WTC11 (cell line): ENCODE results near the gene ZNF175. TPM values are rescaled to one million over a fixed set of nuclear protein-coding genes. Genes with fewer than 3 reads are reported as not detected.

Source experiments
- ATAC-seq: fragments of 200-7000 bp; cut with Tn5 transposase; 2 replicates; pipeline ENCODE4 v1.10.0; 2021; ENCODE audit warnings: mild to moderate bottlenecking, moderate library complexity
- CTCF ChIA-PET: fragments of 300-600 bp; sonication (Branson Sonifier 250); formaldehyde crosslinking; loops from one replicate; lab custom pipeline; 2021; ENCODE audit warnings: antibody characterized with exemption; lab: Charles Lee
- POLR2A ChIA-PET: fragments of 350-600 bp; sonication (Branson Sonifier 250); formaldehyde crosslinking; loops from one replicate; lab custom pipeline; 2021; ENCODE audit warnings: antibody characterized with exemption; lab: Charles Lee
- DNase-seq: peaks from one replicate; pipeline ENCODE4 v3.0.0; 2021; ENCODE audit warnings: low spot score
- H3K27ac Mint-ChIP-seq: 2 replicates; pipeline ENCODE4 v1.8.0; 2021; ENCODE audit warnings: mixed read lengths
- H3K27me3 Mint-ChIP-seq: 2 replicates; pipeline ENCODE4 v1.8.0; 2021; ENCODE audit warnings: low read depth, mild to moderate bottlenecking, moderate library complexity, mixed read lengths
- H3K36me3 Mint-ChIP-seq: 2 replicates; pipeline ENCODE4 v1.8.0; 2021; ENCODE audit warnings: mixed read lengths
- H3K4me1 Mint-ChIP-seq: 2 replicates; pipeline ENCODE4 v1.8.0; 2022; ENCODE audit warnings: mixed read lengths
- H3K4me3 Mint-ChIP-seq: 2 replicates; pipeline ENCODE4 v1.8.0; 2021; ENCODE audit warnings: mild to moderate bottlenecking, moderate library complexity, mixed read lengths
- H3K9me3 Mint-ChIP-seq: 2 replicates; pipeline ENCODE4 v1.8.0; 2021; ENCODE audit warnings: mixed read lengths
- AFF4 ChIP-seq: sonication (generic); formaldehyde crosslinking; IDR thresholded peaks from 2 replicates; pipeline ENCODE4 v1.8.1; 2023; ENCODE audit warnings: mild to moderate bottlenecking, missing genetic modification reagents, borderline replicate concordance
- ARID4B ChIP-seq: sonication (generic); formaldehyde crosslinking; IDR thresholded peaks from 2 replicates; pipeline ENCODE4 v1.8.0; 2023; ENCODE audit warnings: missing genetic modification reagents, mild to moderate bottlenecking, borderline replicate concordance
- E2F5 ChIP-seq: sonication (generic); formaldehyde crosslinking; IDR thresholded peaks from 2 replicates; pipeline ENCODE4 v1.8.1; 2022; ENCODE audit warnings: mild to moderate bottlenecking, moderate library complexity, missing genetic modification reagents
- ERG ChIP-seq: fragments of 250-450 bp; sonication (Bioruptor Pico); IDR thresholded peaks from 2 replicates; pipeline ENCODE4 v1.8.0; 2021; ENCODE audit warnings: mild to moderate bottlenecking
- FOXP1 ChIP-seq: sonication (generic); formaldehyde crosslinking; IDR thresholded peaks from 2 replicates; pipeline ENCODE4 v1.8.0; 2022; ENCODE audit warnings: missing genetic modification reagents, mild to moderate bottlenecking, moderate library complexity, borderline replicate concordance
- FOXP4 ChIP-seq: sonication (generic); formaldehyde crosslinking; IDR thresholded peaks from 2 replicates; pipeline ENCODE4 v1.8.0; 2022; ENCODE audit warnings: mild to moderate bottlenecking, missing genetic modification reagents
- GRHL2 ChIP-seq: fragments of 250-450 bp; sonication (Bioruptor Pico); IDR thresholded peaks from 2 replicates; pipeline ENCODE4 v1.8.0; 2022; ENCODE audit warnings: mild to moderate bottlenecking, moderate library complexity; ENCODE audit not compliant: insufficient replicate concordance, severe bottlenecking
- JUN ChIP-seq: sonication (generic); formaldehyde crosslinking; IDR thresholded peaks from 2 replicates; pipeline ENCODE4 v1.8.0; 2023; ENCODE audit warnings: mild to moderate bottlenecking, missing genetic modification reagents
- NR1H2 ChIP-seq: sonication (generic); formaldehyde crosslinking; IDR thresholded peaks from 2 replicates; pipeline ENCODE4 v1.9.0; 2021; ENCODE audit warnings: mild to moderate bottlenecking, moderate library complexity, missing genetic modification reagents
- NR2C2 ChIP-seq: sonication (generic); formaldehyde crosslinking; IDR thresholded peaks from 2 replicates; pipeline ENCODE4 v1.8.0; 2022; ENCODE audit warnings: mild to moderate bottlenecking, missing genetic modification reagents
- PRRX2 ChIP-seq: fragments of 250-450 bp; sonication (Bioruptor Pico); IDR thresholded peaks from 2 replicates; pipeline ENCODE4 v1.8.0; 2021; ENCODE audit warnings: mild to moderate bottlenecking
- RORB ChIP-seq: fragments of 250-450 bp; sonication (Bioruptor Pico); IDR thresholded peaks from 2 replicates; pipeline ENCODE4 v1.9.0; 2021; ENCODE audit warnings: mild to moderate bottlenecking
- SMAD3 ChIP-seq: sonication (generic); formaldehyde crosslinking; IDR thresholded peaks from 2 replicates; pipeline ENCODE4 v1.8.0; 2022; ENCODE audit warnings: missing genetic modification reagents, mild to moderate bottlenecking, borderline replicate concordance
- SMAD4 ChIP-seq: sonication (generic); formaldehyde crosslinking; IDR thresholded peaks from 2 replicates; pipeline ENCODE4 v1.8.0; 2022; ENCODE audit warnings: mild to moderate bottlenecking, missing genetic modification reagents
- TCF7 ChIP-seq: sonication (generic); formaldehyde crosslinking; IDR thresholded peaks from 2 replicates; pipeline ENCODE4 v1.8.0; 2022; ENCODE audit warnings: mild to moderate bottlenecking, low read depth, missing genetic modification reagents, moderate library complexity
- ZBTB43 ChIP-seq: sonication (generic); formaldehyde crosslinking; IDR thresholded peaks from 2 replicates; pipeline ENCODE4 v1.8.1; 2023; ENCODE audit warnings: mild to moderate bottlenecking, missing genetic modification reagents
- ZNF138 ChIP-seq: sonication (generic); formaldehyde crosslinking; conservative IDR thresholded peaks from 2 replicates; pipeline ENCODE4 v1.8.1; 2022; ENCODE audit warnings: mild to moderate bottlenecking, moderate library complexity, missing genetic modification reagents
- ZNF232 ChIP-seq: sonication (generic); formaldehyde crosslinking; IDR thresholded peaks from 2 replicates; pipeline ENCODE4 v1.8.0; 2022; ENCODE audit warnings: mild to moderate bottlenecking, missing genetic modification reagents
- total RNA-seq: library from RNA; stranded (reverse); gene quantifications from 3 replicates; pipeline ENCODE4 v1.2.3, GENCODE V29; 2021

Gene ZNF175
- total RNA-seq, 1 experiment from 2014 or later, result 10.9 TPM

- peaks cover 14% of the 10 kb centered on the region for H3K36me3 Mint-ChIP-seq
- TF ChIP-seq ARID4B (CRISPR knock-in tag) (no peak), FOXP1 (CRISPR knock-in tag) (no peak), E2F5 (CRISPR knock-in tag) (no peak), RORB (CRISPR knock-in tag) (no peak), ZNF138 (CRISPR knock-in tag) (no peak), ERG (no peak), SMAD4 (no peak), NR2C2 (CRISPR knock-in tag) (no peak), FOXP4 (CRISPR knock-in tag) (no peak), JUN (no peak), NR1H2 (CRISPR knock-in tag) (no peak)
- H3K4me1 Mint-ChIP-seq, result peaks cover 12% of the 10 kb centered on the region
- peaks cover 12% of the 10 kb centered on the region for H3K9me3 Mint-ChIP-seq
- H3K27ac Mint-ChIP-seq, result no peak overlapping the region
- peaks cover 19% of the 10 kb centered on the region for H3K27me3 Mint-ChIP-seq
- ATAC-seq (no peak), DNase-seq (no peak)
- CTCF ChIA-PET, result no interaction called here
- H3K4me3 Mint-ChIP-seq, result peak overlapping the region; percentile 34
- POLR2A ChIA-PET, result no interaction called here
Measured at GRCh38 chr19:51592521-51592920, 21.4 kb downstream of the ZNF175 start.

GRCh38 chr19:51593138-51593890 lies 22.2 kb downstream of the ZNF175 start:
- POLR2A ChIA-PET, result no interaction called here
- DNase-seq, result no peak
- TF ChIP-seq TCF7 (CRISPR knock-in tag) (no peak), ZNF232 (CRISPR knock-in tag) (no peak), JUN (no peak), PRRX2 (CRISPR knock-in tag) (no peak), GRHL2 (CRISPR knock-in tag) (no peak), AFF4 (CRISPR knock-in tag) (no peak), ZBTB43 (no peak), SMAD3 (CRISPR knock-in tag) (no peak)
- TF ChIP-seq, all 79 proteins: peak for 0
- H3K36me3 Mint-ChIP-seq, result peaks cover 6% of the 10 kb centered on the region
- no peak for ATAC-seq
- H3K9me3 Mint-ChIP-seq, result peaks cover 4% of the 10 kb centered on the region
- H3K4me1 Mint-ChIP-seq, result peaks cover 12% of the 10 kb centered on the region
- no peak overlapping the region for H3K27ac Mint-ChIP-seq
- H3K27me3 Mint-ChIP-seq, result peaks cover 21% of the 10 kb centered on the region
- H3K4me3 Mint-ChIP-seq, result peak overlapping the region; percentile 94
- CTCF ChIA-PET, result interaction anchor here (2.1 kb wide), 1 partner anchor 64 kb away, joined by 13 read pairs; no protein-coding TSS in a partner anchor
